Chondrocyte (in vitro differentiated cells): ENCODE data around the gene OPN5. TPM values are rescaled to one million over a fixed set of nuclear protein-coding genes. Genes with fewer than 3 reads are reported as not detected.

ENCODE experiments used
- DNase-seq: peaks from one replicate; pipeline ENCODE4 v3.0.0; 2021; ENCODE audit warnings: mixed read lengths, low spot score
- H3K27ac Mint-ChIP-seq: one replicate; pipeline ENCODE4 v1.8.0; 2021; ENCODE audit warnings: mild to moderate bottlenecking, moderate library complexity, mixed read lengths; ENCODE audit not compliant: unreplicated experiment
- H3K27me3 Mint-ChIP-seq: 2 replicates; pipeline ENCODE4 v1.8.0; 2021; ENCODE audit warnings: low read depth, mixed read lengths
- H3K36me3 Mint-ChIP-seq: 2 replicates; pipeline ENCODE4 v1.8.0; 2021; ENCODE audit warnings: low read depth, mixed read lengths
- H3K4me1 Mint-ChIP-seq: 2 replicates; pipeline ENCODE4 v1.8.0; 2021; ENCODE audit warnings: low read depth, mild to moderate bottlenecking, mixed read lengths
- H3K4me3 Mint-ChIP-seq: one replicate; pipeline ENCODE4 v1.8.0; 2021; ENCODE audit warnings: mild to moderate bottlenecking, moderate library complexity, mixed read lengths; ENCODE audit not compliant: unreplicated experiment
- H3K9me3 Mint-ChIP-seq: 2 replicates; pipeline ENCODE4 v1.8.0; 2021; ENCODE audit warnings: low read depth, mixed read lengths
- total RNA-seq: library from RNA; stranded (reverse); gene quantifications from 3 replicates; pipeline ENCODE4 v1.2.1, GENCODE V29; 2021
- TF ChIP-seq, protein P1 (sequence below): fragments of 200-600 bp; sonication (generic); IDR thresholded peaks from 2 replicates; pipeline ENCODE4 v1.5.0; 2021; ENCODE audit warnings: antibody characterized with exemption, mild to moderate bottlenecking, moderate library complexity

The OPN5 gene
- total RNA-seq, 1 donor from 2014 or later = not detected

DNA sequence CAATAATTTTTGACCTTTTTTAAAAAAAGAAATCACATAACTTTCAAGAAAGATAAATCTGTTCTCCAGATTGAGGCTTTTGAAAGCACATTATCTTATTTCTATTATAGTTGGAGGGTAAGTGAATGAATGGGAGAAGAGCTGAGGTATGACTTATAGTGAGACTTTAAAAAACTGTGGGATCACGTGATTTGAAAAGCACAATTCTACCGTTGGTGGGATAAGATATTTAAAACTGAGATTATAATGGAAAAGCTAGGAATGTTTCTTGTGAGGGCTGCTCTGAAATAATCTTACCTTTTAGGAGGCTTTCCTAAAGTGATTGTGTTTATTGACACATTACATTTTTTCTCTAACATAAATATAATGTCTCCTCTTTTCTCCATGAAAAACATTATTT is 9.5 kb upstream of the OPN5 start:
- DNase-seq = no peak
- H3K4me1 Mint-ChIP-seq = no peaks in the 10 kb centered on the region
- no peaks in the 10 kb centered on the region for H3K36me3 Mint-ChIP-seq
- no peak overlapping the region for H3K27ac Mint-ChIP-seq
- H3K27me3 Mint-ChIP-seq = peaks cover 2% of the 10 kb centered on the region
- H3K4me3 Mint-ChIP-seq = no peak overlapping the region
- TF ChIP-seq, protein P1, sequence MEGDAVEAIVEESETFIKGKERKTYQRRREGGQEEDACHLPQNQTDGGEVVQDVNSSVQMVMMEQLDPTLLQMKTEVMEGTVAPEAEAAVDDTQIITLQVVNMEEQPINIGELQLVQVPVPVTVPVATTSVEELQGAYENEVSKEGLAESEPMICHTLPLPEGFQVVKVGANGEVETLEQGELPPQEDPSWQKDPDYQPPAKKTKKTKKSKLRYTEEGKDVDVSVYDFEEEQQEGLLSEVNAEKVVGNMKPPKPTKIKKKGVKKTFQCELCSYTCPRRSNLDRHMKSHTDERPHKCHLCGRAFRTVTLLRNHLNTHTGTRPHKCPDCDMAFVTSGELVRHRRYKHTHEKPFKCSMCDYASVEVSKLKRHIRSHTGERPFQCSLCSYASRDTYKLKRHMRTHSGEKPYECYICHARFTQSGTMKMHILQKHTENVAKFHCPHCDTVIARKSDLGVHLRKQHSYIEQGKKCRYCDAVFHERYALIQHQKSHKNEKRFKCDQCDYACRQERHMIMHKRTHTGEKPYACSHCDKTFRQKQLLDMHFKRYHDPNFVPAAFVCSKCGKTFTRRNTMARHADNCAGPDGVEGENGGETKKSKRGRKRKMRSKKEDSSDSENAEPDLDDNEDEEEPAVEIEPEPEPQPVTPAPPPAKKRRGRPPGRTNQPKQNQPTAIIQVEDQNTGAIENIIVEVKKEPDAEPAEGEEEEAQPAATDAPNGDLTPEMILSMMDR = no peak
- H3K9me3 Mint-ChIP-seq = no peaks in the 10 kb centered on the region

DNA sequence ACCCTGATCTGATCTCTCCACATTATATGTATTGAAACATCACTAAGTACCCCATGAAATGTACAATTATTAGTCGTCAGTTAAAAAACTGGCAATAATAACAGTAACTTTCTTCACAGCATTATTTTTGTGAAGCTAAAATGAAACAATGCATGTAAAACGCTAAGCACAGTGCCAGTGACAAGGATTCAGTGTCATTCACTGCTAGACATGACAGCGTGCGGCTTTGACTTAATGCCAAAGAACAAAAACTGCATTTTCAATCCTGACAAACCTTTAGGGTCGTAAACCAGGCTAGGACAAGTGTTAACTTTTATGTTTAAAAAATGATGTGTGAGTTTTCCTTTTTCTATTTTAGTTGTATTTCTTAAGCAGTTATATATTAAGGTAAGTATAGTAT is 8.8 kb upstream of the OPN5 start:
- H3K36me3 Mint-ChIP-seq = no peaks in the 10 kb centered on the region
- no peak overlapping the region for H3K27ac Mint-ChIP-seq
- peaks cover 2% of the 10 kb centered on the region for H3K27me3 Mint-ChIP-seq
- H3K9me3 Mint-ChIP-seq = no peaks in the 10 kb centered on the region
- no peak for DNase-seq
- H3K4me3 Mint-ChIP-seq = no peak overlapping the region
- H3K4me1 Mint-ChIP-seq = no peaks in the 10 kb centered on the region
- TF ChIP-seq, protein P1 = no peak

DNA sequence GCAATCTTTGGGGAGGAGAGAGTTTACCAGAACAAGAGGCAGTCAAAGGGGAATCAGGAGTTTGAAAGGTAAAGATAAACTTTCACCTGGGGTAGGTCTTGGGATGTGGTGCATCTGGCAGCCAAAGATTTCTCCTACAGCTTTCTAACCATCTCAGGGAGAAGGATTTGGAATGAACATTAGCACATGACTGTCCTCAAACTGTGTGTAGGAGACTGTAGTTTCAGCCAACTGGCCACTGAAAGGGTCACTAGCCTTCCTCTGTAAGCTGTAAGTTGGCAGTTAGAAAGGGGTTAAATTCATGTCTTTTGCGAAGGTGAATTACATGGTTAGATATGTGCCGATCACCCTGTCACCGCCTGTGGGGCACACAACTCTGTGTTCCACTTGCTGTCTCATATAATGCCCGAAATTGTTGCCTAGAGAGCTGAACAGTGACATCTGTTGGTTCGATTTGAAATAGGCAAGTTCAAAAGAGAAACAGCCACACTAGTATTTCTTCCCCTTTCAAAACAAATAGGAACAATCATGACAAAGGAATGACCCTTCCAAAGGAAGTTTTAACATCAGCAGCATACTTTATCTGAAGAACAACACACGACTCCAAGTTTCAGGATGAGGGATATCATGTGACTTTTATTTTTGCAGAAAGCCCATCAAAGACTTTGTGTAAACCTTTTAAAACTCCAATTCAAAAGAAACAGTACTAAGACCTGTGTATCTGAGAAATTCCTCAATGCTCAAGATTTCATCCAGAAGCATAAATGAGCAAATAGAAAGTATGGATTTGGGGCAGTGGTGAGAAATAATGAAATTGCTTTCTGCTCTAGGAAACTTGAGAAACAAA is 1.1 kb upstream of the OPN5 start:
- Mint-ChIP-seq H3K36me3 (no peaks in the 10 kb centered on the region), H3K4me3 (peak overlapping the region; percentile 40), H3K27me3 (peaks cover 15% of the 10 kb centered on the region), H3K4me1 (peaks cover 9% of the 10 kb centered on the region), H3K27ac (no peak overlapping the region), H3K9me3 (no peaks in the 10 kb centered on the region)
- TF ChIP-seq, protein P1 = peak; percentile 88
- no peak for DNase-seq

DNA sequence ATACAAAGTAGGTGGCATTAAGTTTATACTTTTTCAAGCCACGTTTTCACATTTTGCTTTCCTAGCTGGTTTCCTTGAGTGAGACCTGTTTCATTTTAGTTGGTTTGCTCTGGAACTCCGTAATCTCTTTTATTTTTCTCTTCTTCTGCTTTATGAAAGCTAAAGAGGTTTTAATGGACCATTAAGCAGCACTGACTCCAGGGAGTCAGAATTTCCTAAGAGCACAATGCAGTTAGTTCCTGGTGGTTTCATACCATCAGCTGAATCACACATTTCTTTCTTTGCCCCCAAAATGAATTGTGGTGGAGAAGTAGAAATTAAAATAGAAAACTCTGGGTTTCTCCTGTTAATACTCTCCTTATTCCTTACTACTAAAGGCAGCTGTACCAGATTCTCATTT is 3.4 kb downstream of the OPN5 start:
- Mint-ChIP-seq H3K27me3 (peaks cover 44% of the 10 kb centered on the region), H3K9me3 (no peaks in the 10 kb centered on the region), H3K27ac (no peak overlapping the region), H3K4me3 (no peak overlapping the region), H3K4me1 (peaks cover 15% of the 10 kb centered on the region), H3K36me3 (no peaks in the 10 kb centered on the region)
- TF ChIP-seq, protein P1 = no peak
- DNase-seq = no peak

DNA sequence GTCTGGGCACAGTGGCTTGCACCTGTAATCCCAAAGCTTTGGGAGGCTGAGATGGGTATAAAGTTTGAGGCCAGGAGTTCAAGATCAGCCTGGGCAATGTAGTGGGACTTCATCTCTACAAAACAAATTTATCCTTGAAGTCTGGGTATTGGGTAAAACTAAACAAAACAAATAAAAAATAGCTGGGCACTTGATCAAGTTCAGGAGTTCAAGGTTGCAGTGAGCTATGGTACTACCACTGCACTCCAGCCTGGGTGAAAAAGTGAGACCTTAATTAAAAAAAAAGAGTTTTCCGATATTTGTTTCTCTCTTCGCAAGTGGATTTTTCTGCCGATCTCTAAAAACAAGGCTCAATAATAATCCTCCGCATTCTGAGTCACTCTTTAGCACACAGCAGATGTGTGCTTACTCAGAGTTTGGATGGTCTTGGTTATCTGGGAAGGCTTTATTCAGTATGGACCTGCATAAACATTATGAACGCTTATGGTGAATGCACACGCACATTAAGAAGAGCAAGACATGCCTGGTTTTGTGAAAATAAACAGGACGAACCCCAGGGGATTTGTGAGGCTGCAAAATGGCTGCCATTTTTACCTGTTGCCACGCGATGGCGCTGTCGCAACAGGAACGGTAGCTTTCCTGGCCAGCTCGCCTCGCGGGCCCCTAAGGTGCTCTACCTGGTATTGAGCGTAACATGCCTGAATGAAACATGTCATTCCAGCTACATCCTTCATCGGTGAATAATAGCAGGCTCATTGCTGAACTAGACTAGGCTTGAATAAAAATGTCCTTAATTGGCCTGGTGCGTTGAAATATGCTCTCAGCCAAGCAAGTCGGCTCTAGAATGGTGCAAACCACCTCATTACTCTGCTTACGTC is 6.0 kb downstream of the OPN5 start:
- peaks cover 6% of the 10 kb centered on the region for H3K4me1 Mint-ChIP-seq
- H3K36me3 Mint-ChIP-seq = no peaks in the 10 kb centered on the region
- peaks cover 62% of the 10 kb centered on the region for H3K27me3 Mint-ChIP-seq
- TF ChIP-seq, protein P1 = peak; percentile 100
- DNase-seq = no peak
- H3K9me3 Mint-ChIP-seq = no peaks in the 10 kb centered on the region
- no peak overlapping the region for H3K4me3 Mint-ChIP-seq
- H3K27ac Mint-ChIP-seq = no peak overlapping the region
